ENCODE results near the gene STK39.

DNA sequence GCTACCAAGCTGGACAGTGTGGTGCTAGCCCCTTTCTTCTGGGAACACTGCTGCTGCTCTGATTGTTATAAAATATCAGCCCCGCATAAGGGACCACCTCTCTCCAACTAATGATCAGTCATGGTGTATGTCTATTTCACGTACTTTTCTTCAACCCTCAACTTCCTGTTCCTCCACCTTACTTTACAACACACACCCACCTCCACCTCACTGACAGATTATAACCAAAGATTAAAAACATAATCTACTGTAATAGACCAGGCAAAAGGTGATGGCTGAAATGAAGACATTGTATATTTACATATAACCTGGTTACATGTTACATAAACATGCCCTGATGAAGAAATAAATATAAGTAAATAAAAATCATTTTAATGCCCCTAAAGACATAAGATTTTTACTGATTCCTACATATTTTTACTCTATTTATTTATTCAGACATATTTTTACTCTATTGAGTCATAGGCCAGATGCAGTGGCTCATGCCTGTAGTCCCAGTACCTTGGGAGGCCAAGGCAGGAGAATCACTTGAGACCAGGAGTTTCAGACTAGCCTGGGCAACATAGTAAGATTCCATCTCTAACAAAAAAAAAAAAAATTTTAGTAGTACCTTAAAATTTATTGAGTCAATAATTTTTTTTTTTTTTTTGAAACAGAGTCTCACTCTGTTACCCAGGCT is 12.8 kb downstream of the STK39 start:
- TF ChIP-seq, protein P1, sequence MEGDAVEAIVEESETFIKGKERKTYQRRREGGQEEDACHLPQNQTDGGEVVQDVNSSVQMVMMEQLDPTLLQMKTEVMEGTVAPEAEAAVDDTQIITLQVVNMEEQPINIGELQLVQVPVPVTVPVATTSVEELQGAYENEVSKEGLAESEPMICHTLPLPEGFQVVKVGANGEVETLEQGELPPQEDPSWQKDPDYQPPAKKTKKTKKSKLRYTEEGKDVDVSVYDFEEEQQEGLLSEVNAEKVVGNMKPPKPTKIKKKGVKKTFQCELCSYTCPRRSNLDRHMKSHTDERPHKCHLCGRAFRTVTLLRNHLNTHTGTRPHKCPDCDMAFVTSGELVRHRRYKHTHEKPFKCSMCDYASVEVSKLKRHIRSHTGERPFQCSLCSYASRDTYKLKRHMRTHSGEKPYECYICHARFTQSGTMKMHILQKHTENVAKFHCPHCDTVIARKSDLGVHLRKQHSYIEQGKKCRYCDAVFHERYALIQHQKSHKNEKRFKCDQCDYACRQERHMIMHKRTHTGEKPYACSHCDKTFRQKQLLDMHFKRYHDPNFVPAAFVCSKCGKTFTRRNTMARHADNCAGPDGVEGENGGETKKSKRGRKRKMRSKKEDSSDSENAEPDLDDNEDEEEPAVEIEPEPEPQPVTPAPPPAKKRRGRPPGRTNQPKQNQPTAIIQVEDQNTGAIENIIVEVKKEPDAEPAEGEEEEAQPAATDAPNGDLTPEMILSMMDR (IDR thresholded peaks at IDR 0.05; ENCODE audit: low read depth, low read length, poor library complexity, severe bottlenecking) = no peak
- TF ChIP-seq EZH2phosphoT487 (IDR thresholded peaks at IDR 0.05; ENCODE audit: borderline replicate concordance, low read length) = no peak
